NT2/D1 (cell line): ENCODE results near the gene LIFR.

ENCODE experiments used
- SUZ12 ChIP-seq: IDR thresholded peaks from 2 replicates; pipeline ENCODE4 v1.6.1; 2011; ENCODE audit not compliant: insufficient read length, insufficient read depth; ENCODE audit errors: extremely low read depth
- YY1 ChIP-seq: IDR thresholded peaks from 2 replicates; pipeline ENCODE4 v1.6.1; 2011; ENCODE audit not compliant: insufficient read length, insufficient read depth
- ZNF274 ChIP-seq: IDR thresholded peaks from 2 replicates; pipeline ENCODE4 v1.6.1; 2011; ENCODE audit warnings: mild to moderate bottlenecking, low read depth, low read length

DNA sequence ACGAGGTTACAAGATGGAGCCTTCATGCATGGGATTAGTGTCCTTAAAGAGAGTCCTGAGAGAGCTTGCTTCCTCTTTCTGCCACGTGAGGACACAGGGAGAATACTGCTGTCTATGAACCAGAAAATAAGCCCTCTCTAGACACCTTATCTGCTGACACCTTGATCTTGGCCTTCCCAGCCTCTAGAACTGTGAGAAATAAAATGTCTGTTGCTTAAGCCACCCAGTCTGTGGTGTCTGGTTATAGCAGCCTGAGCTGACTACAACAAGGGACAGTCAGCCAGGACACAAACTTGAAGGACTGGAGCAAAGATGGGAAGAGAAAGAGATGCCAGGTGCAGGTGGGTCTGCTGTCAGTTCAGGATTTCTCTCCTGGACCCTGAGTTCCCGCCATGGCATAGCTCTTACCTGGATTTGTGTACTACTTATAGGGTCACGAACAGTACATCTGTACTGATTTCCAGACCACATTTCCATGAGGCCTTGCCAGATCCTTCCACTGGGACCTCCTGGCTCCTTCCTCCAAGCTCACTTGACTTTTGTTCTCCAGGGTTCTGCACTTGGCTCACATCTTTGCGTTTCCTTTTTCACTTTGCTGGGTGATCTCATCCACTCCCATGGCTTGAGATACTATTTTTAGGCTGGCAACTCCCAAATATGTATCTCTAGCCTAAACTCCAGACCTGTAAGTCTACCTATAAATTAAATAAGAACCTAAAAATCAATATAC is 44.9 kb upstream of the LIFR start:
- no peak for TF ChIP-seq SUZ12
- no peak for TF ChIP-seq YY1
- no peak for TF ChIP-seq ZNF274
